Heart left ventricle (tissue), 13 donors: ENCODE measurements around the gene PHACTR3.

Experiments used
- POLR2A ChIP-seq, 2 donors: fragments of 450-650 bp; IDR thresholded peaks; one replicate each; pipeline ENCODE4 v1.6.1; 2017; ENCODE audit warnings: antibody characterized with exemption in 2 of 2, mild to moderate bottlenecking in 2 of 2, moderate library complexity in 2 of 2
- TF ChIP-seq, protein P1 (sequence below), 12 donors: fragments of 200-600 bp; sonication (generic) in 4 of 12; IDR thresholded peaks; one replicate each; pipeline versions ENCODE4 v1.5.0 to v1.8.0; 2018 to 2022; ENCODE audit warnings: antibody characterized with exemption in 12 of 12, mild to moderate bottlenecking in 5 of 12
- donor health status: ischemic (EF 13 %, LVEDD 7.1; RV severe dilation, severe dysfunction).
- donor health status: DM: no; HTN: yes; CAD: no.
- donor health status: DM: no; HTN: no; CAD: no.
- donor health status: ischemic (EF 25% LVEDD 6.9; RV normal size, moderate dysfunction).
- donor health status: ischemic (EF 25% LVEDD 5.7; RV mildly dilated, moderate dysfunction).
- donor health status: ischemic (EF 35%, LVEDD 5.7; RV mildly dilated, moderate dysfunction).
- donor health status: nonischemic (EF 11% LVEDD 7.7; RV severe dilation, severe dysfunction).
- donor health status: DM: yes; HTN: yes; CAD: no.
- donor health status: PGD.
- donor health status: ischemic (EF 29% LVEDD 5.4; RV normal size, mild dysfunction).
- donor health status: nonischemic (EF 23%, LVEDD 6.1; RV moderate dilation, normal function).

DNA sequence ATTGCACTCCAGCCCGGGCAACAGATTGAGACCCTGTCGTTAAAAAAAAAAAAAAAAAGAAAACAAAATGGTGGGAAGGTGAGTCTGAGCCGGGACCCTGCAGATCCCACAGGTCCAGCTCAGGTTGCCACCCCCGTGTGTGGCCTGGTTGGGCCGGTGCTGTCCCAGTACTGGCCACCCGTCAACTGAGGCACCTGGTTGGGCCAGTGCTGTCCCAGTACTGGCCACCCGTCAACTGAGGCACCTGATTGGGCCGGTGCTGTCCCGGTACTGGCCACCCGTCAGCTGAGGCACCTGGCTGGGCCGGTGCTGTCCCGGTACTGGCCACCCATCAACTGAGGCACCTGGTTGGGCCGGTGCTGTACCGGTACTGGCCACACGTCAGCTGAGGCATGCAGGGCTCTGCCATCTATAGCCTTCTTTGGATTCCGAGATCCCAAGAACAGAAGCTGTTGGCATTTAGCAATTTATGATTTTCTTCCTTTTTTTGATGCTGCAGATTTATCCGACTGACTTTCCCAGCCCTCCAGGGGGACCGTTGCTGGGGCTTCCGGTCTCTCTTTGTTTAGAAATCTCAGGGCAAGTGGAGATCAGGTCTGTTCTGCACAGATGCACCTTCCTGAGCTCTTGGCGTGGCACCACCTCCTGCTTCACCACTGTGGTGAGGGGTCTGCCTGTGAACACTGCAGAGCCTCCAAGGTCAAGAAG lies 215.3 kb downstream of the PHACTR3 start:
- TF ChIP-seq, protein P1, sequence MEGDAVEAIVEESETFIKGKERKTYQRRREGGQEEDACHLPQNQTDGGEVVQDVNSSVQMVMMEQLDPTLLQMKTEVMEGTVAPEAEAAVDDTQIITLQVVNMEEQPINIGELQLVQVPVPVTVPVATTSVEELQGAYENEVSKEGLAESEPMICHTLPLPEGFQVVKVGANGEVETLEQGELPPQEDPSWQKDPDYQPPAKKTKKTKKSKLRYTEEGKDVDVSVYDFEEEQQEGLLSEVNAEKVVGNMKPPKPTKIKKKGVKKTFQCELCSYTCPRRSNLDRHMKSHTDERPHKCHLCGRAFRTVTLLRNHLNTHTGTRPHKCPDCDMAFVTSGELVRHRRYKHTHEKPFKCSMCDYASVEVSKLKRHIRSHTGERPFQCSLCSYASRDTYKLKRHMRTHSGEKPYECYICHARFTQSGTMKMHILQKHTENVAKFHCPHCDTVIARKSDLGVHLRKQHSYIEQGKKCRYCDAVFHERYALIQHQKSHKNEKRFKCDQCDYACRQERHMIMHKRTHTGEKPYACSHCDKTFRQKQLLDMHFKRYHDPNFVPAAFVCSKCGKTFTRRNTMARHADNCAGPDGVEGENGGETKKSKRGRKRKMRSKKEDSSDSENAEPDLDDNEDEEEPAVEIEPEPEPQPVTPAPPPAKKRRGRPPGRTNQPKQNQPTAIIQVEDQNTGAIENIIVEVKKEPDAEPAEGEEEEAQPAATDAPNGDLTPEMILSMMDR (IDR thresholded peaks at IDR 0.05): no peak
- no peak for TF ChIP-seq POLR2A (IDR thresholded peaks at IDR 0.05)
